Muscle layer of colon (tissue), 2 donors: ENCODE results near the gene OCIAD2.
"Not testable (repeated sequence)": the region's sequence is repeated elsewhere in the genome, so short reads cannot be mapped to it uniquely, and the experiment has no call there.

Experiments used
- H3K27ac ChIP-seq: one replicate; pipeline ENCODE4 v1.7.0; 2013; ENCODE audit warnings: low read depth, mild to moderate bottlenecking, low read length, moderate library complexity
- H3K27me3 ChIP-seq, 2 donors: one replicate each; pipeline ENCODE4 v1.7.0; 2013; ENCODE audit warnings: low read length in 2 of 2, mild to moderate bottlenecking in 2 of 2; ENCODE audit not compliant: insufficient read depth in 2 of 2, control insufficient read depth in 1 of 2
- H3K36me3 ChIP-seq: one replicate; pipeline ENCODE4 v1.7.0; 2013; ENCODE audit warnings: mild to moderate bottlenecking, low read length; ENCODE audit not compliant: insufficient read depth
- H3K4me1 ChIP-seq: one replicate; pipeline ENCODE4 v1.7.0; 2013; ENCODE audit warnings: mild to moderate bottlenecking, low read length; ENCODE audit not compliant: insufficient read depth
- H3K4me3 ChIP-seq, 2 donors: one replicate each; pipeline ENCODE4 v1.7.0; 2013; ENCODE audit warnings: low read length in 2 of 2, low read depth in 1 of 2, mild to moderate bottlenecking in 1 of 2, moderate library complexity in 1 of 2
- H3K9ac ChIP-seq: one replicate; pipeline ENCODE4 v1.7.0; 2013; ENCODE audit warnings: low read length
- H3K9me3 ChIP-seq: one replicate; pipeline ENCODE4 v1.7.0; 2013; ENCODE audit warnings: mild to moderate bottlenecking, low read length
- donor health status: abdominal sarcoma.
- donor health status: Adenocarcinoma of cecum.

The OCIAD2 gene

DNA sequence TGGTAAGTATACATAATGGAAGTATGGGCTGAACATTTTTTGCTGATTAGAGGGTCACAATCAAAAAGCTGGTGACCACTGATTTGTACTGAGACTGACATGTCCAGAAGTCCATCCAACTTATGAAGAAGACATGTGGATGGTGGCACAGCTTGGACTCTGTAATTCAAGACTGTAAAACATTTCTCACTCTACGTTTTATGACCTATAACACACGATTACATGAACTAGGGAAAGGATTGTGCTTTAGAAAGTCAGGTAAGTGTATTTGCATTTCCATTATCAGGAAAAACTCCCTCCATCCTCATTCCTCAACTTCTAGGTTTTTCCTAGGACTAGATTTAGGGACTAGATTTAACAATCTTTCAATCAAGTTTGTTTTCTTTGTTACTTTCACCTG, 30.5 kb upstream of the OCIAD2 start:
- no peak overlapping the region for H3K9ac ChIP-seq
- no peaks in the 10 kb centered on the region for H3K27me3 ChIP-seq
- H3K9me3 ChIP-seq: no peaks in the 10 kb centered on the region
- H3K4me1 ChIP-seq: peaks cover 14% of the 10 kb centered on the region
- no peak overlapping the region for H3K27ac ChIP-seq
- H3K36me3 ChIP-seq: no peaks in the 10 kb centered on the region
- H3K4me3 ChIP-seq: no peak overlapping the region

DNA sequence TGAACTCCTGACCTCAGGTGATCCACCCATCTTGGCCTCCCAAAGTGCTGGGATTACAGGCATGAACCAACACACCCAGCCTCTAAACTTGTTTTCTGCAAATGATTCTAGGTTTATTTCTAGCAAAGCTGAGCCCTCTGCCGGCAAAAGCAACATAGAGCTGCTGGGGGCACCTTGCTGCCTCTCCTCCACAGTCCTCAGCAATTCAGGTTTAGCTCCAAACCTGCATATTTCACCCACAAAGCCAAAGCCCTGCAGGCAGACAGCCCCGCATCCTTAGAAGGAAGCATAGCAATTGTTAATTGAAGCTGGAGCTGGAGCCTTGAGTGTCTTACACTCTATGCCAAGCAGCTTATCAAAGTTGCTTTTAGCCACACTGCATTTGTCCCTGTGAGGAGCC, 24.9 kb upstream of the OCIAD2 start:
- H3K4me3 ChIP-seq: no peak overlapping the region
- H3K27ac ChIP-seq: no peak overlapping the region

DNA sequence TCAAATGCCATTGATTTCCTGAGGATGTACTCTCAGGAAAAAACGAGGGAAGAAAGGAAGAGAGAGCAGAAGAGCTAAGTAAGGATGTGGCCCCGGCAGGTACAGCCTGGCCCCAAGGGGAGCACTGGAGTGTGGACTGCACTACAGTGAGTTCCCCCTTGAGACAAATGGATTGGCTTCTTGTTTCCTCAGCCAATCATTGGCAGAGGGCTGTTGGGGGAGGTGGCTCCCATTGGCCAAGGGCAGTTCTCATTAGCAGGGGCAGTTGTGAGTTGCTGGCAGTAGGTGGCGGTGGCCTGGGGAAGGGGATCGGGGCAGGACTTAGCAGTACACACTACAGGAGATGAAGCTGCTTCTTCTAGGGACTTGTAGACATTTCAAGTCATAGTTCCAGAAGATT, 24.1 kb upstream of the OCIAD2 start:
- Histone ChIP-seq H3K36me3 (no peaks in the 10 kb centered on the region), H3K4me1 (no peaks in the 10 kb centered on the region), H3K9me3 (no peaks in the 10 kb centered on the region), H3K27ac (no peak overlapping the region), H3K9ac (no peak overlapping the region), H3K4me3 (no peak overlapping the region), H3K27me3 (no peaks in the 10 kb centered on the region)

More for the DNA sequence above, 24.9 kb upstream of the OCIAD2 start:
- no peaks in the 10 kb centered on the region for H3K4me1 ChIP-seq
- H3K27me3 ChIP-seq: no peaks in the 10 kb centered on the region
- H3K36me3 ChIP-seq: no peaks in the 10 kb centered on the region
- H3K9ac ChIP-seq: no peak overlapping the region
- no peaks in the 10 kb centered on the region for H3K9me3 ChIP-seq

DNA sequence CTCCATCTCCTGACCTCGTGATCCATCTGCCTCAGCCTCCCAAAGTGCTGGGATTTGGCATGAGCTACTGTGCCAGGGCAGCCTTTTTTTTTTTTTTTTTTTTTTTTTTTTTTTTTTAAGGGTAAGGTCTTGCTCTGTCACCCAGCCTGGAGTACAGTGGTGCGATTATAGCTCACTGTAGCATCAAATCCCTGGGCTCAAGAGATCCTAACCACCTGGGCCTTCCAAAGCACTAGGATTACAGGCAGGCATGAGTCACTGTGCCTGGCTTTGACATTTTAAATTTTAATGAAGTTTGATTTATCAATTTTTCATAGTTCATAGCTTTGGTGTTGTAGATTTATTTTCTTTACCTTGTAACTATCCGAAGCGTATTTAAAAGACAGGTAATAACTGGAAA, 17.8 kb upstream of the OCIAD2 start:
- Histone ChIP-seq H3K36me3 (no peaks in the 10 kb centered on the region), H3K4me1 (no peaks in the 10 kb centered on the region), H3K27me3 (no peaks in the 10 kb centered on the region), H3K9me3 (no peaks in the 10 kb centered on the region), H3K4me3 (no peak overlapping the region), H3K27ac (no peak overlapping the region), H3K9ac (no peak overlapping the region)

DNA sequence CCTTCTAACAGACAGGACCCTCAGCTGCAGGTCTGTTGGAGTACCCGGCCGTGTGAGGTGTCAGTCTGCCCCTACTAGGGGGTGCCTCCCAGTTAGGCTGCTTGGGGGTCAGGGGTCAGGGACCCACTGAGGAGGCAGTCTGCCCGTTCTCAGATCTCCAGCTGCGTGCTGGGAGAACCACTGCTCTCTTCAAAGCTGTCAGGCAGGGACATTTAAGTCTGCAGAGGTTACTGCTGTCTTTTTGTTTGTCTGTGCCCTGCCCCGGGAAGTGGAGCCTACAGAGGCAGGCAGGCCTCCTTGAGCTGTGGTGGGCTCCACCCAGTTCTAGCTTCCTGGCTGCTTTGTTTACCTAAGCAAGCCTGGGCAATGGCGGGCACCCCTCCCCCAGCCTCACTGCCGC, 16.5 kb upstream of the OCIAD2 start:
- H3K9me3 ChIP-seq, H3K9ac ChIP-seq, H3K27ac ChIP-seq, H3K4me1 ChIP-seq, H3K4me3 ChIP-seq, H3K27me3 ChIP-seq, H3K36me3 ChIP-seq: not testable (repeated sequence)

DNA sequence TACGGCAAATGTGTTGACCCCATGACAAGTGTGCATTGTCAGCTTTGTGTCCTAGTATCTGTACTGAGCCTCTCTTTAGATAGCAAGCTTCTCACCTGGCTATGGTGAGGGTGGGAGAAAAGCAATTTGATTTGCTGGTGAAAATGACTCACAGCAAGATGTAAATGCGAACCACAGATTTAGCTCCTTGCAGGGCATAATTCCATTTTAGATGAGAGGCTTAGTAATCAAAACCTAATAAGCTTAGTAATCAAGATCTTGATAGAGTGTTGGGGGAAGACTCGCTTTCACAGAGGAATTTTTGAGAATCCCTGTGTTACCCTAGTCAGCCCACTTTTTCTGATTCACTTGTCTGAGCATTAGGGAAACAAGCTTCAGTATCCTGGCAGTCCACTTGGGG, 7.7 kb upstream of the OCIAD2 start:
- H3K27ac ChIP-seq: no peak overlapping the region
- H3K27me3 ChIP-seq: no peaks in the 10 kb centered on the region
- peaks cover 11% of the 10 kb centered on the region for H3K4me1 ChIP-seq
- H3K36me3 ChIP-seq: no peaks in the 10 kb centered on the region
- no peak overlapping the region for H3K9ac ChIP-seq
- H3K9me3 ChIP-seq: no peaks in the 10 kb centered on the region
- H3K4me3 ChIP-seq: no peak overlapping the region

DNA sequence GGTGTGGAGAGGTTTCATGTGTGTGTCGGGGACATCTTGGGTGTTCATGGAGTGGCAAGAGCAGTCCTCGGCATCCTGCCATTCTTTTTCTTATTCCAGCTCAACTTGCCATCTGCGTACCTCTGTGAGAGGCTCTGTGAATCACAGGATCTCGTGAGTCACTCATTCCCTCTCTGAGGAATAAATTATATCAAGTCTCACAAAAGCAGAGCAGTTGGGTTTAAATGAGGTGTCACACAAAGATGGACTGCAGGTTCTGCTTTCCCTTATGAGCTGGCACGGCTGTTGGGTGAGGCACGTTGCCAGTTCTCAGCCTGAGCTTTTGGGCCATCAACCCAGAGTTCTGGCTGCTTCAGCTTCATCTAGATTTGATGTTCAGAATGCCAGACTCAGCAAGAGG, 6.8 kb upstream of the OCIAD2 start:
- Histone ChIP-seq H3K4me3 (no peak overlapping the region), H3K4me1 (peaks cover 11% of the 10 kb centered on the region), H3K27ac (no peak overlapping the region), H3K9me3 (no peaks in the 10 kb centered on the region), H3K27me3 (no peaks in the 10 kb centered on the region), H3K9ac (no peak overlapping the region), H3K36me3 (no peaks in the 10 kb centered on the region)

DNA sequence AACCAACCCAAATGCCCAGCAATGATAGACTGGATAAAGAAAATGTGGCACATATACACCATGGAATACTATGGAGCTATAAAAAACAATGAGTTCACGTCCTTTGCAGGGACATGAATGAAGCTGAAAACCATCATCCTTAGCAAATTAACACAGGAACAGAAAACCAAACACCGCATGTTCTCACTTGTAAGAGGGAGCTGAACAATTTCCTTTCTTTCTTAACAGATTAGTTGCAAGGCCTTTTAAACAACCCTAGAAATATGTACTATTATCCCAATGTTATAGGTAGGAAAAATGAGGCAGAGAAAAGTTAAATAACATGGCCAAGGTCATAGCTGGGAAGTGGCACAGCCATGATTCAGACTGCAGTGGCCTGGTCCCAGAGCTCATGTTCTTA, 5.8 kb upstream of the OCIAD2 start:
- Histone ChIP-seq H3K9me3 (no peaks in the 10 kb centered on the region), H3K27me3 (no peaks in the 10 kb centered on the region), H3K9ac (no peak overlapping the region), H3K4me1 (peaks cover 11% of the 10 kb centered on the region), H3K4me3 (no peak overlapping the region), H3K36me3 (no peaks in the 10 kb centered on the region), H3K27ac (no peak overlapping the region)

DNA sequence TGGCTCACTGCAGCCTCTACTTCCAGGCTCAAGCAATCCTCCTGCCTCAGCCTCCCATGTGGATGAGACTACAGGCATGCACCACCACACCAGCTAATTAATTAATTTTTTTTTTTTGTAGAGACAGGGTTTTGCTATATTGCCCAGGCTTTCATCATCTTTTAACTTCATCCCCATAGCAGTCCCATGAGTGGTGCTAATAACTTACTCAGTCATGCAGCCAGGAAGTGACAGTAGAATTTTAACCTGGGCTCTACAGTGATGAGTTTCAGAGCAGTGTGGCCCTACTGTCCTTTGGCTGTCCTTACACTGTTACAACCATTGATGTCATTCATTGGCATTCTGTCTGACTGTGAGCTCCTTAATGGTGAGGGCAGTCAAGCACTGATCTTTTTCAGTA, 3.9 kb upstream of the OCIAD2 start:
- H3K4me1 ChIP-seq: peaks cover 10% of the 10 kb centered on the region
- H3K27me3 ChIP-seq: peaks cover 0 to 8% of the 10 kb centered on the region in 2 donors
- no peaks in the 10 kb centered on the region for H3K36me3 ChIP-seq
- no peak overlapping the region for H3K9ac ChIP-seq
- H3K27ac ChIP-seq: no peak overlapping the region
- H3K4me3 ChIP-seq: no peak overlapping the region
- no peaks in the 10 kb centered on the region for H3K9me3 ChIP-seq

DNA sequence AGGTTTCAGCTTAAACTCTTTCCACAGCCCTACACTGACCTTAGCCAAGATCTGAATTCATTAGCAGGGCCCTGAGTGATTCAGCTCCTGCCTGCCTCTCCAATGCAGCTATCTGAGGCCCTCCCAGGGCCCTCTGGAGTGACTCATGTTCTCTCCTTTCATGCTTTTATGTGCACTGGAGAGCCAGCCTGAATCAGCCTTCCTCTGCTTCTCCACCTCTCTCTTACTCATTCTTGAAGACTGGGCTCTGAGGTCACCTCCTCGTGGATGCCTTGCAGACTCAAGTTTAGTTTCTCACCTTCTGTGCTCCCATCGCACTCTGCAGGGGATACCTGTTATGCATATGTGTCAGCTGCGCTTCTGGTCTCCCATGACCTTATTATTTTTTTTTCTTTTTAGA, 3.1 kb upstream of the OCIAD2 start:
- Histone ChIP-seq H3K9me3 (no peaks in the 10 kb centered on the region), H3K4me1 (peaks cover 2% of the 10 kb centered on the region), H3K36me3 (no peaks in the 10 kb centered on the region), H3K27ac (no peak overlapping the region), H3K4me3 (no peak overlapping the region), H3K9ac (no peak overlapping the region), H3K27me3 (peaks cover 0 to 8% of the 10 kb centered on the region in 2 donors)

DNA sequence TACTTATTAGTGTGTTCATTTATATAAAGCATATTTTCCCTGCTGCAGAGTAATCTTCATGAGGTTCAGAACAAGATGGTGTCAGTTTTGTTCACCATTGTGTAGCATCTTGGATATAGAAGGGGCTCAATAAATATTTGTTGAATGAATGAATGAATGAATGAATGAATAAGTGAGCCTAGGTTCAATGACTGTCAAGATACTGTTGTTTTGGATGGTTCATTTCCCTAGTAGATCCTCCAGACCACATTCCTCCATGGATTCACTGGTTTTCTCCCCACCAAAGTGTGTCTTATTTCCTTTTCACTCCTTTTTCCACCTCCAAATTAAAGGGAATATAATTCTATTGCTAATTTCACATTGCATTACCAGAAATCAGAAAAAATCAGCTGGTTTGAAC, 2.1 kb upstream of the OCIAD2 start:
- Histone ChIP-seq H3K27ac (no peak overlapping the region), H3K36me3 (no peaks in the 10 kb centered on the region), H3K9me3 (no peaks in the 10 kb centered on the region), H3K9ac (no peak overlapping the region), H3K4me3 (no peak overlapping the region), H3K27me3 (peaks cover 0 to 8% of the 10 kb centered on the region in 2 donors), H3K4me1 (no peaks in the 10 kb centered on the region)

DNA sequence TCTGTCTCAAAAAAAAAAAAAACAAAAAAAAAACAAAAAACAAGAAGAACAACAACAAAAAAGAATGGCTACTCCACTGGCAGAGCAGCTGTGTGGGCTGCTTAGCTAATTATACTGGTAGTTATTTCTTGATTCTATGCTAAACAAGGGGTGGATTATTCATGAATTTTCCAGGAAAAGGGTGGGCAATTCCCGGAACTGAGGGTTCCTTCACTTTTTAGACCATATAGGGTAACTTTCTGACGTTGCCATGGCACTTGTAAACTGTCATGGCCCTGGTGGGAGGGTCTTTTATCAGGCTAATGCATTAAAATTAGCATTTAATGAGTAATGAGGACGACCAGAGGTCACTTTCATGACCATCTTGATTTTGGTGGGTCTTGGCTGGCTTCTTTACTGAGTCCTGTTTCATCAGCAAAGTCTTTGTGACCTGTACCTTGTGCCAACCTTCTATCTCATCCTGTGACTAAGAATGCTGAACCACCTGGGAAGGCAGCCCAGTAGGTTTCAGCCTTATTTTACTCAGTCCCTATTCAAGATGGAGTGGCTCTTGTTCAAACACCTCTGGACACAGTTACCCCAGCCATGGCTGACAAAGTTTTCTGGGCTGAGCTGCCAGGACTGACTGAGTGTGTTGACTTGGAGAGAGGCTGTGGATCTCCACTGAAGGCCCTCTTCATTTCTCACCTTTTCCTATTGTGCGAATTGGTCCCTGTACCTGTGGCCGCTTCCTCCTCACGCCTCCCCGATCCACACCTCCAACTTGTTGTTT, 1.3 kb upstream of the OCIAD2 start:
- Histone ChIP-seq H3K4me1 (no peaks in the 10 kb centered on the region), H3K27me3 (peaks cover 0 to 8% of the 10 kb centered on the region in 2 donors), H3K36me3 (no peaks in the 10 kb centered on the region), H3K9ac (no peak overlapping the region), H3K4me3 (no peak overlapping the region), H3K9me3 (no peaks in the 10 kb centered on the region), H3K27ac (no peak overlapping the region)
